ENCODE data around the gene SIGLEC9. TPM values are rescaled to one million over a fixed set of nuclear protein-coding genes. Genes with fewer than 3 reads are reported as not detected.

SIGLEC9 gene
- total RNA-seq, 1 donor from 2014 or later = not detected

GRCh38 chr19:51173681-51174080 lies 49.0 kb downstream of the SIGLEC9 start:
- DNase-seq (ENCODE audit: extremely low read depth, low read depth, low spot score) = no peak

- no peak for DNase-seq (ENCODE audit: extremely low read depth, low read depth, low spot score)
These were observed 54.5 kb downstream of the SIGLEC9 start for GRCh38 chr19:51179256-51179655.

Other genes starting within 250 kb of the SIGLEC9 start
- gene KLK4, start 213.5 kb upstream of the SIGLEC9 start, total RNA-seq = not detected in 2 replicates
- not detected in 2 replicates for gene KLK5, start 171.9 kb upstream of the SIGLEC9 start, total RNA-seq
- not detected in 2 replicates for gene KLK6, start 155.3 kb upstream of the SIGLEC9 start, total RNA-seq
- not detected in 2 replicates for gene KLK7, start 141.0 kb upstream of the SIGLEC9 start, total RNA-seq
- not detected in 2 replicates for gene KLK8, start 123.3 kb upstream of the SIGLEC9 start, total RNA-seq
- gene KLK10, start 105.2 kb upstream of the SIGLEC9 start, total RNA-seq = not detected in 2 replicates
- not detected in 2 replicates for gene KLK11, start 98.3 kb upstream of the SIGLEC9 start, total RNA-seq
- gene KLK12, start 89.9 kb upstream of the SIGLEC9 start, total RNA-seq = not detected in 2 replicates
- not detected in 2 replicates for gene KLK13, start 59.8 kb upstream of the SIGLEC9 start, total RNA-seq
- gene KLK14, start 42.0 kb upstream of the SIGLEC9 start, total RNA-seq = not detected in 2 replicates
- 17.1 and 19.3 TPM in 2 replicates for gene CTU1, start 16.5 kb upstream of the SIGLEC9 start, total RNA-seq
- gene SIGLEC7, start 17.4 kb downstream of the SIGLEC9 start, total RNA-seq = not detected in 2 replicates
- not detected in 2 replicates for gene CD33, start 100.2 kb downstream of the SIGLEC9 start, total RNA-seq
- not detected in 2 replicates for gene SIGLECL1, start 126.2 kb downstream of the SIGLEC9 start, total RNA-seq
- gene IGLON5, start 186.7 kb downstream of the SIGLEC9 start, total RNA-seq = not detected in 2 replicates
- gene VSIG10L, start 217.2 kb downstream of the SIGLEC9 start, total RNA-seq = 0.82 and 0.88 TPM in 2 replicates
- gene ETFB, start 241.5 kb downstream of the SIGLEC9 start, total RNA-seq = 64.5 and 70.8 TPM in 2 replicates
- gene CLDND2, start 244.1 kb downstream of the SIGLEC9 start, total RNA-seq = not detected in 2 replicates
- not detected in 2 replicates for gene NKG7, start 247.7 kb downstream of the SIGLEC9 start, total RNA-seq